Measurements from ENCODE around the gene DDX60. TPM values are rescaled to one million over a fixed set of nuclear protein-coding genes. Genes with fewer than 3 reads are reported as not detected.
"Not testable (repeated sequence)": the region's sequence is repeated elsewhere in the genome, so short reads cannot be mapped to it uniquely, and the experiment has no call there.

DDX60 gene
- total RNA-seq, 1 experiment from 2014 or later, result 2.7 TPM

DNA sequence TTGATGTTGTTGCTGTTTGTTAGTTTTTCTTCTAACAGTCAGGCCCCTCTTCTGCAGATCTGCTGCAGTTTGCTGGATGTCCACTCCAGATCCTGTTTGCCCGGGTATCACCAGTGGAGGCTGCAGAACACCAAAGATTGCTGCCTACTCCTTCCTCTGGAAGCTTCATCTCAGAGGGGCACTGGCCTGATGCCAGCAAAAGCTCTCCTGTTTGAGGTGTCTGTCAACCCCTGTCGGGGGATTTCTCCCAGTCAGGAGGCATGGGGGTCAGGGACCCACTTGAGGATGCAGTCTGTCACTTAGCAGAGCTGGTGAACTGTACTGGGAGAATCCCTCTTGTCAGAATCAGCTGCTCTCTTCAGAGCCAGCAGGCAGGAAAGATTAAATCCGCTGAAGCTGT, 12.0 kb upstream of the DDX60 start:
- CTCF ChIA-PET; H3K27me3 Mint-ChIP-seq (ENCODE audit: low read depth); H3K36me3 Mint-ChIP-seq; POLR2A ChIA-PET; H3K27ac Mint-ChIP-seq; DNase-seq (ENCODE audit: low spot score); H3K4me1 Mint-ChIP-seq; H3K9me3 Mint-ChIP-seq; ATAC-seq; H3K4me3 Mint-ChIP-seq: not testable (repeated sequence)

- CTCF ChIA-PET, result no interaction called here
- POLR2A ChIA-PET, result no interaction called here
- no peak for ATAC-seq
These were observed 7.0 kb upstream of the DDX60 start for GRCh38 chr4:168325591-168325990.

More at GRCh38 chr4:168325591-168325990, 7.0 kb upstream of the DDX60 start:
- Mint-ChIP-seq H3K27me3 (ENCODE audit: low read depth) (no peaks in the 10 kb centered on the region), H3K4me1 (peaks cover 5% of the 10 kb centered on the region; the same call in 1 of the 2 replicates), H3K27ac (no peak overlapping the region), H3K36me3 (no peaks in the 10 kb centered on the region), H3K9me3 (peaks cover 5% of the 10 kb centered on the region), H3K4me3 (no peak overlapping the region)
- DNase-seq (ENCODE audit: low spot score), result no peak
- TF ChIP-seq, protein P1, sequence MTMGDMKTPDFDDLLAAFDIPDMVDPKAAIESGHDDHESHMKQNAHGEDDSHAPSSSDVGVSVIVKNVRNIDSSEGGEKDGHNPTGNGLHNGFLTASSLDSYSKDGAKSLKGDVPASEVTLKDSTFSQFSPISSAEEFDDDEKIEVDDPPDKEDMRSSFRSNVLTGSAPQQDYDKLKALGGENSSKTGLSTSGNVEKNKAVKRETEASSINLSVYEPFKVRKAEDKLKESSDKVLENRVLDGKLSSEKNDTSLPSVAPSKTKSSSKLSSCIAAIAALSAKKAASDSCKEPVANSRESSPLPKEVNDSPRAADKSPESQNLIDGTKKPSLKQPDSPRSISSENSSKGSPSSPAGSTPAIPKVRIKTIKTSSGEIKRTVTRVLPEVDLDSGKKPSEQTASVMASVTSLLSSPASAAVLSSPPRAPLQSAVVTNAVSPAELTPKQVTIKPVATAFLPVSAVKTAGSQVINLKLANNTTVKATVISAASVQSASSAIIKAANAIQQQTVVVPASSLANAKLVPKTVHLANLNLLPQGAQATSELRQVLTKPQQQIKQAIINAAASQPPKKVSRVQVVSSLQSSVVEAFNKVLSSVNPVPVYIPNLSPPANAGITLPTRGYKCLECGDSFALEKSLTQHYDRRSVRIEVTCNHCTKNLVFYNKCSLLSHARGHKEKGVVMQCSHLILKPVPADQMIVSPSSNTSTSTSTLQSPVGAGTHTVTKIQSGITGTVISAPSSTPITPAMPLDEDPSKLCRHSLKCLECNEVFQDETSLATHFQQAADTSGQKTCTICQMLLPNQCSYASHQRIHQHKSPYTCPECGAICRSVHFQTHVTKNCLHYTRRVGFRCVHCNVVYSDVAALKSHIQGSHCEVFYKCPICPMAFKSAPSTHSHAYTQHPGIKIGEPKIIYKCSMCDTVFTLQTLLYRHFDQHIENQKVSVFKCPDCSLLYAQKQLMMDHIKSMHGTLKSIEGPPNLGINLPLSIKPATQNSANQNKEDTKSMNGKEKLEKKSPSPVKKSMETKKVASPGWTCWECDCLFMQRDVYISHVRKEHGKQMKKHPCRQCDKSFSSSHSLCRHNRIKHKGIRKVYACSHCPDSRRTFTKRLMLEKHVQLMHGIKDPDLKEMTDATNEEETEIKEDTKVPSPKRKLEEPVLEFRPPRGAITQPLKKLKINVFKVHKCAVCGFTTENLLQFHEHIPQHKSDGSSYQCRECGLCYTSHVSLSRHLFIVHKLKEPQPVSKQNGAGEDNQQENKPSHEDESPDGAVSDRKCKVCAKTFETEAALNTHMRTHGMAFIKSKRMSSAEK (CRISPR knock-in tag; IDR thresholded peaks at IDR 0.05; ENCODE audit: borderline replicate concordance), result no peak
- TF ChIP-seq ERG (CRISPR knock-in tag; IDR thresholded peaks at IDR 0.05) (no peak), ATF6 (CRISPR knock-in tag; IDR thresholded peaks at IDR 0.05) (no peak), OVOL2 (CRISPR knock-in tag; IDR thresholded peaks at IDR 0.05; ENCODE audit: borderline replicate concordance) (no peak), CBFB (CRISPR knock-in tag; IDR thresholded peaks at IDR 0.05; ENCODE audit: low read depth) (no peak), KAT7 (CRISPR knock-in tag; IDR thresholded peaks at IDR 0.05; ENCODE audit: borderline replicate concordance) (no peak), ATF1 (CRISPR knock-in tag; IDR thresholded peaks at IDR 0.05) (no peak), IRF1 (CRISPR knock-in tag; IDR thresholded peaks at IDR 0.05) (no peak), ZMAT4 (CRISPR knock-in tag; IDR thresholded peaks at IDR 0.05) (no peak), HMGA2 (CRISPR knock-in tag; IDR thresholded peaks at IDR 0.05) (no peak), RELA (CRISPR knock-in tag; IDR thresholded peaks at IDR 0.05; ENCODE audit: borderline replicate concordance) (no peak), ATF2 (CRISPR knock-in tag; IDR thresholded peaks at IDR 0.05; ENCODE audit: borderline replicate concordance, low read depth) (no peak), NR2C2 (CRISPR knock-in tag; IDR thresholded peaks at IDR 0.05) (no peak)
- TF ChIP-seq, protein P2, sequence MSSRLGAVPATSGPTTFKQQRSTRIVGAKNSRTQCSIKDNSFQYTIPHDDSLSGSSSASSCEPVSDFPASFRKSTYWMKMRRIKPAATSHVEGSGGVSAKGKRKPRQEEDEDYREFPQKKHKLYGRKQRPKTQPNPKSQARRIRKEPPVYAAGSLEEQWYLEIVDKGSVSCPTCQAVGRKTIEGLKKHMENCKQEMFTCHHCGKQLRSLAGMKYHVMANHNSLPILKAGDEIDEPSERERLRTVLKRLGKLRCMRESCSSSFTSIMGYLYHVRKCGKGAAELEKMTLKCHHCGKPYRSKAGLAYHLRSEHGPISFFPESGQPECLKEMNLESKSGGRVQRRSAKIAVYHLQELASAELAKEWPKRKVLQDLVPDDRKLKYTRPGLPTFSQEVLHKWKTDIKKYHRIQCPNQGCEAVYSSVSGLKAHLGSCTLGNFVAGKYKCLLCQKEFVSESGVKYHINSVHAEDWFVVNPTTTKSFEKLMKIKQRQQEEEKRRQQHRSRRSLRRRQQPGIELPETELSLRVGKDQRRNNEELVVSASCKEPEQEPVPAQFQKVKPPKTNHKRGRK (CRISPR knock-in tag; IDR thresholded peaks at IDR 0.05; ENCODE audit: borderline replicate concordance), result no peak
- TF ChIP-seq, protein P3, sequence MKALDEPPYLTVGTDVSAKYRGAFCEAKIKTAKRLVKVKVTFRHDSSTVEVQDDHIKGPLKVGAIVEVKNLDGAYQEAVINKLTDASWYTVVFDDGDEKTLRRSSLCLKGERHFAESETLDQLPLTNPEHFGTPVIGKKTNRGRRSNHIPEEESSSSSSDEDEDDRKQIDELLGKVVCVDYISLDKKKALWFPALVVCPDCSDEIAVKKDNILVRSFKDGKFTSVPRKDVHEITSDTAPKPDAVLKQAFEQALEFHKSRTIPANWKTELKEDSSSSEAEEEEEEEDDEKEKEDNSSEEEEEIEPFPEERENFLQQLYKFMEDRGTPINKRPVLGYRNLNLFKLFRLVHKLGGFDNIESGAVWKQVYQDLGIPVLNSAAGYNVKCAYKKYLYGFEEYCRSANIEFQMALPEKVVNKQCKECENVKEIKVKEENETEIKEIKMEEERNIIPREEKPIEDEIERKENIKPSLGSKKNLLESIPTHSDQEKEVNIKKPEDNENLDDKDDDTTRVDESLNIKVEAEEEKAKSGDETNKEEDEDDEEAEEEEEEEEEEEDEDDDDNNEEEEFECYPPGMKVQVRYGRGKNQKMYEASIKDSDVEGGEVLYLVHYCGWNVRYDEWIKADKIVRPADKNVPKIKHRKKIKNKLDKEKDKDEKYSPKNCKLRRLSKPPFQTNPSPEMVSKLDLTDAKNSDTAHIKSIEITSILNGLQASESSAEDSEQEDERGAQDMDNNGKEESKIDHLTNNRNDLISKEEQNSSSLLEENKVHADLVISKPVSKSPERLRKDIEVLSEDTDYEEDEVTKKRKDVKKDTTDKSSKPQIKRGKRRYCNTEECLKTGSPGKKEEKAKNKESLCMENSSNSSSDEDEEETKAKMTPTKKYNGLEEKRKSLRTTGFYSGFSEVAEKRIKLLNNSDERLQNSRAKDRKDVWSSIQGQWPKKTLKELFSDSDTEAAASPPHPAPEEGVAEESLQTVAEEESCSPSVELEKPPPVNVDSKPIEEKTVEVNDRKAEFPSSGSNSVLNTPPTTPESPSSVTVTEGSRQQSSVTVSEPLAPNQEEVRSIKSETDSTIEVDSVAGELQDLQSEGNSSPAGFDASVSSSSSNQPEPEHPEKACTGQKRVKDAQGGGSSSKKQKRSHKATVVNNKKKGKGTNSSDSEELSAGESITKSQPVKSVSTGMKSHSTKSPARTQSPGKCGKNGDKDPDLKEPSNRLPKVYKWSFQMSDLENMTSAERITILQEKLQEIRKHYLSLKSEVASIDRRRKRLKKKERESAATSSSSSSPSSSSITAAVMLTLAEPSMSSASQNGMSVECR (CRISPR knock-in tag; IDR thresholded peaks at IDR 0.05; ENCODE audit: borderline replicate concordance), result no peak
